Measurements from ENCODE around the gene LARGE2. TPM values are rescaled to one million over a fixed set of nuclear protein-coding genes. Genes with fewer than 3 reads are reported as not detected.
A peak's percentile ranks its signal among the peaks of the same experiment; 100 is the strongest.

Gene LARGE2
- total and polyA plus RNA-seq, 10 of the 15 experiments (the other 5 are each of a cell fraction or from before 2014, with no cell fraction given) = 0.03 to 0.41 (median 0.19) TPM; not detected in 6

- ChIA-PET POLR2A (no interaction called here), SMC1A (ENCODE audit: uncharacterized antibody, unreplicated experiment) (no interaction called here), RAD21 (ENCODE audit: unreplicated experiment) (no interaction called here), CTCF (no interaction called here)
- ATAC-seq (no peak), FAIRE-seq (no peak), DNase-seq (ENCODE audit: low read depth, low spot score) (no peak)
- no peak overlapping the region for H3K9ac ChIP-seq (ENCODE audit: control insufficient read depth, insufficient read depth, low read length)
- H3K4me3 ChIP-seq = no peak overlapping the region
- H3K9me3 ChIP-seq (replicated peaks; ENCODE audit: control insufficient read depth, insufficient read depth, low read length) = no peaks in the 10 kb centered on the region
- H3K4me2 ChIP-seq (ENCODE audit: control insufficient read depth, insufficient read depth) = no peak overlapping the region
- H3K4me1 ChIP-seq (ENCODE audit: control insufficient read depth, insufficient read depth, low read length) = no peaks in the 10 kb centered on the region
- no peak overlapping the region for H2AFZ ChIP-seq (ENCODE audit: control insufficient read depth, low read depth, low read length)
- intact Hi-C loops (cut with micrococcal nuclease; ENCODE audit: unreplicated experiment) = no loop called here
- peaks cover 0 to 5% of the 10 kb centered on the region in 2 experiments; a peak in 2 of 4 replicates for H3K36me3 ChIP-seq (ENCODE audit: control insufficient read depth in 2 of 2, insufficient read depth in 2 of 2, low read length in 1 of 2)
- 70% methylated on average over 8 of the region's 8 CpGs for WGBS (ENCODE audit: insufficient coverage, insufficient replicate concordance, low lambda C conversion rate, missing lambda C conversion rate)
- no peaks in the 10 kb centered on the region for H3K79me2 ChIP-seq (ENCODE audit: control insufficient read depth, insufficient read depth, low read length)
- H3K27ac ChIP-seq (ENCODE audit: control insufficient read depth, insufficient read depth) = no peak overlapping the region
- in situ Hi-C loops (cut with MboI) = no loop called here
- TF ChIP-seq IKZF2 (IDR thresholded peaks at IDR 0.05) (no peak), ZNF207 (IDR thresholded peaks at IDR 0.05; ENCODE audit: borderline replicate concordance) (no peak), POLR2A (IDR thresholded peaks at IDR 0.05; ENCODE audit: low read depth, low read length) (peak; percentile 39; the same call in 1 of the 2 replicates), SRF (IDR thresholded peaks at IDR 0.05; ENCODE audit: low read depth in 2 of 2, low read length in 2 of 2) (no peak), CEBPB (IDR thresholded peaks at IDR 0.05; ENCODE audit: borderline replicate concordance in 1 of 2, low read depth in 2 of 2, low read length in 2 of 2) (no peak), ZNF24 (IDR thresholded peaks at IDR 0.05) (no peak), RB1 (IDR thresholded peaks at IDR 0.05; ENCODE audit: borderline replicate concordance) (no peak), CUX1 (IDR thresholded peaks at IDR 0.05; ENCODE audit: insufficient replicate concordance, low read depth, low read length) (no peak), NBN (IDR thresholded peaks at IDR 0.05) (no peak)
- H4K20me1 ChIP-seq (ENCODE audit: control insufficient read depth, insufficient read depth) = no peaks in the 10 kb centered on the region
- H3K27me3 ChIP-seq (replicated peaks in 1 of 2; ENCODE audit: control insufficient read depth in 2 of 2, insufficient read depth in 2 of 2, low read length in 1 of 2) = no peaks in the 10 kb centered on the region
- BruUV-seq (replicated peaks) = no TSS peak
Measured at GRCh38 chr11:45907911-45908370, 14.5 kb upstream of the LARGE2 start.

All from GM12878 (cell line).